HCT116 (cell line): ENCODE data around the gene GMDS. TPM values are rescaled to one million over a fixed set of nuclear protein-coding genes. Genes with fewer than 3 reads are reported as not detected.

ENCODE experiments used
- ATAC-seq: fragments of 200-7000 bp; cut with Tn5 transposase; 2 replicates; pipeline ENCODE4 v1.9.1; 2020; ENCODE audit warnings: mild to moderate bottlenecking, moderate library complexity
- BruUV-seq: library from RNA; stranded (reverse); fragments of 400-500 nt; replicated peaks from 2 replicates; lab custom pipeline; 2021; lab: Mats Ljungman, UMichigan
- CTCF ChIA-PET: fragments of 300-600 bp; sonication (Branson Sonifier 250); formaldehyde crosslinking; loops from one replicate; lab custom pipeline; 2021; ENCODE audit warnings: antibody characterized with exemption; lab: Charles Lee
- POLR2A ChIA-PET: fragments of 300-600, 350-600 bp; sonication (Branson Sonifier 250); formaldehyde crosslinking; loops from one replicate; lab custom pipeline; 2021; ENCODE audit warnings: antibody characterized with exemption; lab: Charles Lee
- RAD21 ChIA-PET, 2 experiments: fragments of 300-600 bp; sonication (Branson Sonifier 250); formaldehyde crosslinking; loops; one replicate each; lab custom pipeline; 2023; ENCODE audit warnings: low total read pairs in 2 of 2; ENCODE audit not compliant: uncharacterized antibody in 2 of 2, unreplicated experiment in 2 of 2, low non-redundant PET in 1 of 2; lab: Charles Lee
- DNase-seq: peaks from one replicate; pipeline ENCODE4 v3.0.0-alpha.2; 2010; ENCODE audit warnings: low read depth, low spot score
- H2AFZ ChIP-seq: fragments of 200-600 bp; shearing (Covaris generic), sonication (generic); 2 replicates; pipeline ENCODE4 v1.6.1; 2017; ENCODE audit warnings: low read depth, mixed run types, mixed read lengths, antibody characterized with exemption, low read length; ENCODE audit not compliant: poor library complexity, severe bottlenecking
- H3K27ac ChIP-seq: 2 replicates; pipeline ENCODE4 v1.5.1; 2012; ENCODE audit warnings: low read depth, low read length
- H3K27me3 ChIP-seq: fragments of 200-600 bp; sonication (generic); 2 replicates; pipeline ENCODE4 v1.6.1; 2016; ENCODE audit warnings: mixed run types, low read length, mixed read lengths; ENCODE audit not compliant: insufficient read depth
- H3K36me3 ChIP-seq, 2 experiments: fragments of 200-500 bp in 1 of 2; fragments of 200-600 bp in 1 of 2; sonication (Bioruptor generic) in 1 of 2; sonication (generic) in 1 of 2; 2 replicates each; pipeline versions ENCODE4 v1.5.1 to v1.6.1; 2014 to 2016; ENCODE audit warnings: low read length in 2 of 2, inconsistent platforms in 1 of 2, mixed read lengths in 1 of 2, mixed run types in 1 of 2; ENCODE audit not compliant: insufficient read depth in 2 of 2, control insufficient read depth in 1 of 2
- H3K4me1 ChIP-seq, 2 experiments: fragments of 200-600 bp in 1 of 2; sonication (generic) in 1 of 2; 2 replicates each; pipeline versions ENCODE4 v1.5.1 to v1.6.1; 2012 to 2017; ENCODE audit warnings: low read length in 2 of 2, inconsistent platforms in 1 of 2, mild to moderate bottlenecking in 1 of 2, mixed read lengths in 1 of 2, mixed run types in 1 of 2, moderate library complexity in 1 of 2; ENCODE audit not compliant: insufficient read depth in 2 of 2, control insufficient read depth in 1 of 2
- H3K4me2 ChIP-seq: fragments of 200-600 bp; sonication (generic); 2 replicates; pipeline ENCODE4 v1.6.1; 2017; ENCODE audit warnings: mixed run types, low read length, mixed read lengths
- H3K4me3 ChIP-seq, 2 experiments: fragments of 200-600 bp in 1 of 2; sonication (generic) in 1 of 2; replicated peaks in 1 of 2; 2 replicates each; pipeline ENCODE4 v1.5.1; 2011 to 2016; ENCODE audit warnings: low read length in 2 of 2, control low read depth in 1 of 2, low read depth in 1 of 2, mild to moderate bottlenecking in 1 of 2, mixed read lengths in 1 of 2, mixed run types in 1 of 2
- H3K79me2 ChIP-seq: fragments of 200-600 bp; sonication (generic); 2 replicates; pipeline ENCODE4 v1.6.1; 2017; ENCODE audit warnings: mild to moderate bottlenecking, mixed run types, low read length, moderate library complexity, mixed read lengths; ENCODE audit not compliant: insufficient read depth
- H3K9ac ChIP-seq: fragments of 200-600 bp; sonication (generic); 2 replicates; pipeline ENCODE4 v1.6.1; 2016; ENCODE audit warnings: low read length, mixed read lengths
- H3K9me2 ChIP-seq: fragments of 200-600 bp; sonication (generic), shearing (Covaris generic); 2 replicates; pipeline ENCODE4 v1.6.1; 2017; ENCODE audit warnings: mixed run types, mild to moderate bottlenecking, moderate library complexity; ENCODE audit not compliant: insufficient read depth
- H3K9me3 ChIP-seq, 2 experiments: fragments of 200-500 bp in 1 of 2; fragments of 200-600 bp in 1 of 2; sonication (Bioruptor generic) in 1 of 2; sonication (generic) in 1 of 2; 2 replicates each; pipeline ENCODE4 v1.6.1; 2014 to 2017; ENCODE audit warnings: low read length in 2 of 2, mixed read lengths in 2 of 2, inconsistent platforms in 1 of 2, low read depth in 1 of 2, mild to moderate bottlenecking in 1 of 2, mixed run types in 1 of 2, moderate library complexity in 1 of 2; ENCODE audit not compliant: control insufficient read depth in 1 of 2, insufficient read depth in 1 of 2
- H4K20me1 ChIP-seq: fragments of 200-600 bp; sonication (generic), shearing (Covaris generic); 2 replicates; pipeline ENCODE4 v1.6.1; 2017; ENCODE audit warnings: mixed run types, mild to moderate bottlenecking, moderate library complexity; ENCODE audit not compliant: insufficient read depth
- CBX3 ChIP-seq: IDR thresholded peaks from 2 replicates; pipeline ENCODE4 v1.6.1; 2012; ENCODE audit warnings: low read depth
- CEBPB ChIP-seq: IDR thresholded peaks from 2 replicates; pipeline ENCODE4 v1.6.1; 2012; ENCODE audit warnings: low read depth
- EGR1 ChIP-seq: IDR thresholded peaks from 2 replicates; pipeline ENCODE4 v1.6.1; 2012; ENCODE audit warnings: low read depth
- ELF1 ChIP-seq: IDR thresholded peaks from 2 replicates; pipeline ENCODE4 v1.6.1; 2012; ENCODE audit warnings: low read depth, borderline replicate concordance
- EZH2 ChIP-seq: fragments of 200-600 bp; sonication (generic); IDR thresholded peaks from 2 replicates; pipeline ENCODE4 v1.6.1; 2017; ENCODE audit warnings: antibody characterized with exemption, mixed run types
- JUND ChIP-seq: IDR thresholded peaks from 2 replicates; pipeline ENCODE4 v1.6.1; 2012
- POLR2A ChIP-seq: IDR thresholded peaks from 2 replicates; pipeline ENCODE4 v1.7.0; 2011; ENCODE audit warnings: borderline replicate concordance; ENCODE audit not compliant: insufficient read depth, insufficient read length; ENCODE audit errors: extremely low read depth
- POLR2AphosphoS5 ChIP-seq: IDR thresholded peaks from 2 replicates; pipeline ENCODE4 v1.6.1; 2011; ENCODE audit warnings: mild to moderate bottlenecking, low read depth, low read length, moderate library complexity
- RAD21 ChIP-seq: IDR thresholded peaks from 2 replicates; pipeline ENCODE4 v1.6.1; 2012; ENCODE audit warnings: low read depth, mild to moderate bottlenecking
- SP1 ChIP-seq: IDR thresholded peaks from 2 replicates; pipeline ENCODE4 v1.6.1; 2012; ENCODE audit warnings: low read depth
- YY1 ChIP-seq: IDR thresholded peaks from 2 replicates; pipeline ENCODE4 v1.6.1; 2011; ENCODE audit warnings: low read length, low read depth, moderate library complexity, mild to moderate bottlenecking; ENCODE audit not compliant: insufficient replicate concordance; ENCODE audit errors: extremely low read depth
- intact Hi-C: fragments of 100-400 bp; cut with micrococcal nuclease; formaldehyde crosslinking; loops from 2 replicates; pipeline ENCODE4 v1.10.0; 2022
- total RNA-seq: library from RNA; stranded (reverse); gene quantifications from one replicate; pipeline ENCODE4 v1.2.1, GENCODE V29; 2021; ENCODE audit not compliant: unreplicated experiment
- TF ChIP-seq, protein P1 (sequence below): IDR thresholded peaks from 2 replicates; pipeline ENCODE4 v1.6.1; 2012; ENCODE audit warnings: low read depth
- TF ChIP-seq, protein P2 (sequence below): IDR thresholded peaks from 2 replicates; pipeline ENCODE4 v1.6.1; 2011; ENCODE audit warnings: mild to moderate bottlenecking, low read length, moderate library complexity; ENCODE audit not compliant: insufficient replicate concordance; ENCODE audit errors: extremely low read depth
- TF ChIP-seq, protein P3 (sequence below): IDR thresholded peaks from 2 replicates; pipeline ENCODE4 v1.6.1; 2012

Gene GMDS
- total RNA-seq, 1 experiment from 2014 or later: 34.4 TPM

DNA sequence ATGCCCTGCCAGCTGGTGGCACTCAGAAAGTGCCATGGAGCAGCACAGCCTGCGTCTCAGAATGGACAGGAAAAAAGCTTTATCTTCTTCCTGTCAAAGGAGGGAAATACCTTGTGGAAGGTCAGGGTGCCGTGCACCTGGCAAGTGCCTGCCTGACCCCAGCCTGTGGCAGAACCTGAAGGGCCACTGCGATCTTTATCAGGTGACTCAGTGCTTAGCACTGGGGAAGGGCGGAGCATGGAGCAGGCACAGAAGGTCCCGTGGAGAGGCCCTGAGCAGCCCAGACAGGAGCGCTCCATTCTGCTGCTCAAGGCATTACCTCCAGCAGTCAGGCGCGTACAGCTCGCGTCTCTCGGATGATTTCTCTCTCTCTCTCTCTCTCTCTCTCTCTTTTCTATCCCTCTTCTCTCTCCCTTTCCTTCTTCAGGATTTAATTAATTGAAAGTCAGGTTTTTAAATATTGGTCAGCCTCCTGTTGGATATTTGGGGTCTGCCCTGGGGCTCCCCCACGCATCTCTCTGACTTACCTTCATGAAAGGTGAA lies 604.0 kb downstream of the GMDS start (continued):
- TF ChIP-seq YY1 (peak; percentile 47), SP1 (peak; percentile 60), POLR2A (no peak)

DNA sequence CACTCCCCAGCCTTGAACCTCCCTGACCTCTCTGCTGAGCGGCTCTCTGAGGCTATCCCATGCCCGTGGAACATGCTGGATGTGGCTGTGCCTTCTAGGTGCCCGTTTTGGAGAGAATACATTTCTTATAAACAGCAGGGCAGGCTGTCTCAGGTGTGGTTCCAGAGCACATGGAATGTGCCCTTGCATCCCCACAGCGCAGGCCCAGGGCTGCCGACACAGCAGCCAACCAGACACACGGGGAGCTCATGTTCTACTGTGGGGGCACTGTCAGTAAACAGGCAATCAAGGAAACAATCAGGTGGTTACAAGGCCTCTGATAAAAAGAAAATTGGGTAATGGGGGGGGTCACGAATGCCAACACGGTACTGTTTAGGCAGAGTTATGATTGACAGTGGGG lies 604.9 kb downstream of the GMDS start:
- Histone ChIP-seq H3K4me2 (no peak overlapping the region), H4K20me1 (no peaks in the 10 kb centered on the region), H3K79me2 (no peaks in the 10 kb centered on the region), H3K9me3 (no peaks in the 10 kb centered on the region), H3K9me2 (no peaks in the 10 kb centered on the region), H3K27ac (no peak overlapping the region), H3K27me3 (no peaks in the 10 kb centered on the region), H3K4me3 (no peak overlapping the region), H3K36me3 (no peaks in the 10 kb centered on the region), H3K4me1 (peaks cover 31 to 39% of the 10 kb centered on the region in 2 experiments), H2AFZ (no peak overlapping the region), H3K9ac (no peak overlapping the region)
- no peak for ATAC-seq
- CTCF ChIA-PET: no interaction called here
- DNase-seq: no peak
- intact Hi-C loops: no loop called here
- TF ChIP-seq RAD21 (no peak), JUND (no peak)
- POLR2A ChIA-PET: no interaction called here
- no TSS peak for BruUV-seq
- RAD21 ChIA-PET: no interaction called here

DNA sequence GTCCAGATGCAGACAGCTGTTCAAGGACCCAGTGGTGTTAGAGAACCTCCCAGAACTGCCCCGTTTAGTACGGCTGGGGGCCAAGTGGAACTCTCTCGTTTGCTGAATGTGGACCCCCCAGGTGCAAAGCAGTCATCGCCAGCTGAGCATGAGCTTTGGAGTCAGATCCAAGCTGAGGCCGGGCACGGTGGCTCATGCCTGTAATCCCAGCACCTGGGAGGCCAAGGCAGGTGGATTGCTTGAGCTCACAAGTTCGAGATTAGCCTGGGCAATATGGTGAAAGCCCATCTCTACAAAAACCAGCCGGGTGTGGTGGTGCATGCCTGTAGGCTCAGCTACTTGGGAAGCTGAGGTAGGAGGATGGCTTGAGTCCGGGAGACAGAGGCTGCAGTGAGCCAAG lies 606.0 kb downstream of the GMDS start:
- peaks cover 31 to 40% of the 10 kb centered on the region in 2 experiments for H3K4me1 ChIP-seq
- no peak overlapping the region for H3K27ac ChIP-seq
- no peaks in the 10 kb centered on the region for H3K27me3 ChIP-seq
- CTCF ChIA-PET: no interaction called here
- no peak for ATAC-seq
- BruUV-seq: no TSS peak
- H3K9me2 ChIP-seq: no peaks in the 10 kb centered on the region
- H4K20me1 ChIP-seq: no peaks in the 10 kb centered on the region
- RAD21 ChIA-PET: no interaction called here
- H2AFZ ChIP-seq: no peak overlapping the region
- H3K9me3 ChIP-seq: no peaks in the 10 kb centered on the region
- TF ChIP-seq SP1 (no peak), CBX3 (no peak), CEBPB (no peak), POLR2AphosphoS5 (no peak), YY1 (no peak), EZH2 (no peak), EGR1 (no peak), ELF1 (no peak)
- TF ChIP-seq, protein P1, sequence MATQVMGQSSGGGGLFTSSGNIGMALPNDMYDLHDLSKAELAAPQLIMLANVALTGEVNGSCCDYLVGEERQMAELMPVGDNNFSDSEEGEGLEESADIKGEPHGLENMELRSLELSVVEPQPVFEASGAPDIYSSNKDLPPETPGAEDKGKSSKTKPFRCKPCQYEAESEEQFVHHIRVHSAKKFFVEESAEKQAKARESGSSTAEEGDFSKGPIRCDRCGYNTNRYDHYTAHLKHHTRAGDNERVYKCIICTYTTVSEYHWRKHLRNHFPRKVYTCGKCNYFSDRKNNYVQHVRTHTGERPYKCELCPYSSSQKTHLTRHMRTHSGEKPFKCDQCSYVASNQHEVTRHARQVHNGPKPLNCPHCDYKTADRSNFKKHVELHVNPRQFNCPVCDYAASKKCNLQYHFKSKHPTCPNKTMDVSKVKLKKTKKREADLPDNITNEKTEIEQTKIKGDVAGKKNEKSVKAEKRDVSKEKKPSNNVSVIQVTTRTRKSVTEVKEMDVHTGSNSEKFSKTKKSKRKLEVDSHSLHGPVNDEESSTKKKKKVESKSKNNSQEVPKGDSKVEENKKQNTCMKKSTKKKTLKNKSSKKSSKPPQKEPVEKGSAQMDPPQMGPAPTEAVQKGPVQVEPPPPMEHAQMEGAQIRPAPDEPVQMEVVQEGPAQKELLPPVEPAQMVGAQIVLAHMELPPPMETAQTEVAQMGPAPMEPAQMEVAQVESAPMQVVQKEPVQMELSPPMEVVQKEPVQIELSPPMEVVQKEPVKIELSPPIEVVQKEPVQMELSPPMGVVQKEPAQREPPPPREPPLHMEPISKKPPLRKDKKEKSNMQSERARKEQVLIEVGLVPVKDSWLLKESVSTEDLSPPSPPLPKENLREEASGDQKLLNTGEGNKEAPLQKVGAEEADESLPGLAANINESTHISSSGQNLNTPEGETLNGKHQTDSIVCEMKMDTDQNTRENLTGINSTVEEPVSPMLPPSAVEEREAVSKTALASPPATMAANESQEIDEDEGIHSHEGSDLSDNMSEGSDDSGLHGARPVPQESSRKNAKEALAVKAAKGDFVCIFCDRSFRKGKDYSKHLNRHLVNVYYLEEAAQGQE: no peak
- TF ChIP-seq, protein P2, sequence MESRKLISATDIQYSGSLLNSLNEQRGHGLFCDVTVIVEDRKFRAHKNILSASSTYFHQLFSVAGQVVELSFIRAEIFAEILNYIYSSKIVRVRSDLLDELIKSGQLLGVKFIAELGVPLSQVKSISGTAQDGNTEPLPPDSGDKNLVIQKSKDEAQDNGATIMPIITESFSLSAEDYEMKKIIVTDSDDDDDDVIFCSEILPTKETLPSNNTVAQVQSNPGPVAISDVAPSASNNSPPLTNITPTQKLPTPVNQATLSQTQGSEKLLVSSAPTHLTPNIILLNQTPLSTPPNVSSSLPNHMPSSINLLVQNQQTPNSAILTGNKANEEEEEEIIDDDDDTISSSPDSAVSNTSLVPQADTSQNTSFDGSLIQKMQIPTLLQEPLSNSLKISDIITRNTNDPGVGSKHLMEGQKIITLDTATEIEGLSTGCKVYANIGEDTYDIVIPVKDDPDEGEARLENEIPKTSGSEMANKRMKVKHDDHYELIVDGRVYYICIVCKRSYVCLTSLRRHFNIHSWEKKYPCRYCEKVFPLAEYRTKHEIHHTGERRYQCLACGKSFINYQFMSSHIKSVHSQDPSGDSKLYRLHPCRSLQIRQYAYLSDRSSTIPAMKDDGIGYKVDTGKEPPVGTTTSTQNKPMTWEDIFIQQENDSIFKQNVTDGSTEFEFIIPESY: no peak
- TF ChIP-seq, protein P3, sequence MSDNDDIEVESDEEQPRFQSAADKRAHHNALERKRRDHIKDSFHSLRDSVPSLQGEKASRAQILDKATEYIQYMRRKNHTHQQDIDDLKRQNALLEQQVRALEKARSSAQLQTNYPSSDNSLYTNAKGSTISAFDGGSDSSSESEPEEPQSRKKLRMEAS: no peak
- no peak overlapping the region for H3K4me2 ChIP-seq
- POLR2A ChIA-PET: no interaction called here
- H3K79me2 ChIP-seq: no peaks in the 10 kb centered on the region
- intact Hi-C loops: no loop called here
- no peak overlapping the region for H3K4me3 ChIP-seq
- H3K36me3 ChIP-seq: no peaks in the 10 kb centered on the region
- H3K9ac ChIP-seq: no peak overlapping the region
- DNase-seq: no peak
